GM23248 (cell line): ENCODE results near the gene SLC7A9. TPM values are rescaled to one million over a fixed set of nuclear protein-coding genes. Genes with fewer than 3 reads are reported as not detected.
A peak's percentile ranks its signal among the peaks of the same experiment; 100 is the strongest.

Source experiments
- DNase-seq: peaks from one replicate; pipeline ENCODE4 v3.0.0-alpha.2; 2015
- H2AFZ ChIP-seq: fragments of 200-600 bp; sonication (generic); 2 replicates; pipeline ENCODE4 v1.6.1; 2016; ENCODE audit warnings: antibody characterized with exemption
- H3F3A ChIP-seq: fragments of 200-600 bp; sonication (generic); 2 replicates; pipeline ENCODE4 v1.6.1; 2016; ENCODE audit warnings: mild to moderate bottlenecking, antibody characterized with exemption, mixed run types; ENCODE audit not compliant: insufficient read depth
- H3K27ac ChIP-seq: fragments of 200-600 bp; sonication (generic); 2 replicates; pipeline ENCODE4 v1.5.1; 2016; ENCODE audit warnings: mild to moderate bottlenecking
- H3K27me3 ChIP-seq: fragments of 200-600 bp; sonication (generic); replicated peaks from 2 replicates; pipeline ENCODE4 v1.6.1; 2016; ENCODE audit warnings: mild to moderate bottlenecking; ENCODE audit not compliant: insufficient read depth
- H3K36me3 ChIP-seq: fragments of 200-600 bp; sonication (generic); 2 replicates; pipeline ENCODE4 v1.6.1; 2016; ENCODE audit warnings: low read depth, mild to moderate bottlenecking
- H3K4me1 ChIP-seq: fragments of 200-600 bp; sonication (generic); 2 replicates; pipeline ENCODE4 v1.6.1; 2016; ENCODE audit warnings: mild to moderate bottlenecking; ENCODE audit not compliant: insufficient read depth
- H3K4me2 ChIP-seq: fragments of 200-600 bp; sonication (generic); one replicate; pipeline ENCODE4 v1.6.1; 2016; ENCODE audit warnings: mild to moderate bottlenecking; ENCODE audit not compliant: unreplicated experiment
- H3K4me3 ChIP-seq: fragments of 200-600 bp; sonication (generic); 2 replicates; pipeline ENCODE4 v1.5.1; 2016; ENCODE audit warnings: mild to moderate bottlenecking
- H3K79me2 ChIP-seq: fragments of 200-600 bp; sonication (generic); 2 replicates; pipeline ENCODE4 v1.6.1; 2016; ENCODE audit warnings: mild to moderate bottlenecking; ENCODE audit not compliant: insufficient read depth
- H3K9ac ChIP-seq: fragments of 200-600 bp; sonication (generic); 2 replicates; pipeline ENCODE4 v1.6.1; 2016; ENCODE audit warnings: mild to moderate bottlenecking
- H3K9me2 ChIP-seq: fragments of 200-600 bp; sonication (generic); 2 replicates; pipeline ENCODE4 v1.6.1; 2016; ENCODE audit warnings: mixed run types, mild to moderate bottlenecking, moderate library complexity; ENCODE audit not compliant: insufficient read depth
- H3K9me3 ChIP-seq: fragments of 200-600 bp; sonication (generic); one replicate; pipeline ENCODE4 v1.6.1; 2017; ENCODE audit warnings: low read depth
- H4K20me1 ChIP-seq: fragments of 200-600 bp; sonication (generic); 2 replicates; pipeline ENCODE4 v1.6.0; 2016; ENCODE audit not compliant: insufficient read depth
- EZH2 ChIP-seq: fragments of 200-600 bp; sonication (generic); IDR thresholded peaks from 2 replicates; pipeline ENCODE4 v1.6.1; 2018; ENCODE audit warnings: antibody characterized with exemption, mild to moderate bottlenecking; ENCODE audit not compliant: insufficient read depth, poor library complexity, severe bottlenecking
- EZH2phosphoT487 ChIP-seq: fragments of 200-600 bp; sonication (generic); IDR thresholded peaks from 2 replicates; pipeline ENCODE4 v1.6.1; 2018; ENCODE audit warnings: antibody characterized with exemption, moderate library complexity, mild to moderate bottlenecking, low read depth; ENCODE audit not compliant: insufficient read depth
- WGBS, 2 experiments: methylation state at CpG; one replicate each; pipeline ENCODE4 v1.1.6; 2015 to 2017; ENCODE audit warnings: low lambda C conversion rate in 2 of 2, low coverage in 1 of 2; ENCODE audit errors: missing lambda C conversion rate in 2 of 2; 5-methylcytosine and 5-hydroxymethylcytosine counted together
- in situ Hi-C: fragments of 300-500 bp; cut with MboI; formaldehyde crosslinking; loops from 2 replicates; pipeline ENCODE4 v1.15.0; 2020
- polyA plus RNA-seq: library from polyadenylated mRNA; unstranded; fragments of >200 nt; fragmentation: Nextera tagmentation; extraction: Ambion mirVana; gene quantifications from 2 replicates; pipeline ENCODE4 v1.2.1, GENCODE V29; 2016
- total RNA-seq: library from RNA; depleted of rRNA; stranded (reverse); fragments of >200 nt; shearing (Covaris generic); gene quantifications from 2 replicates; pipeline ENCODE4 v1.2.3, GENCODE V29; 2014

SLC7A9 gene
- total and polyA plus RNA-seq, 2 experiments from 2014 or later: not detected

GRCh38 chr19:32816555-32817099, 52.9 kb downstream of the SLC7A9 start:
- Histone ChIP-seq H3K27ac (no peak overlapping the region), H3K4me2 (no peak overlapping the region), H3K9ac (no peak overlapping the region), H3K9me3 (no peaks in the 10 kb centered on the region), H3K36me3 (no peaks in the 10 kb centered on the region), H4K20me1 (no peaks in the 10 kb centered on the region), H3K79me2 (no peaks in the 10 kb centered on the region), H3K4me1 (no peaks in the 10 kb centered on the region), H3F3A (no peaks in the 10 kb centered on the region), H3K27me3 (peaks cover 15% of the 10 kb centered on the region), H3K4me3 (no peak overlapping the region), H3K9me2 (no peaks in the 10 kb centered on the region), H2AFZ (no peak overlapping the region)
- no peak for DNase-seq
- in situ Hi-C loops: no loop called here
- WGBS, 2 experiments: 46 to 49% methylated on average over 7 of the region's 7 CpGs
- no peak for TF ChIP-seq EZH2phosphoT487
- no peak for TF ChIP-seq EZH2

DNA sequence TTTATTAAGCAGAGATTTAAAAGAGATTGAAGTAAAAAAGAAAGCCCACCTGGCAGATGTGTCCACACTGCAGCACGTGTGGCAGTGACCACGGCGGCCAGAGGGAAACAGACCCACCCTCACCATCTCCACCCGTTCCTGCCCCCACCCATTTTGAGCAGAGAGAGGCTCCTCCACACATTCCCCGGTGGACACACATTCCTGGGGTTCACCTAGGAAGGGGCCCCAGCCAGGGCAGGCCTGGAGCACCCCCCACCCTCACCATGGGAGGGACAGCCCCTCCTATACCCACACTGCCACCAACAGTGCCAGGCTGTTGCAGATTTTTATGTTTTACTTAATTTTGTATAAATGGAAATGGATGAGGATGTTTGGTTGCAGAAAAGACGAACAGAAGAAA, 54.9 kb downstream of the SLC7A9 start:
- WGBS, 2 experiments: 27 to 30% methylated on average over 4 to 6 of the region's 6 CpGs
- H3K27me3 ChIP-seq: peaks cover 17% of the 10 kb centered on the region
- in situ Hi-C loops: no loop called here

DNA sequence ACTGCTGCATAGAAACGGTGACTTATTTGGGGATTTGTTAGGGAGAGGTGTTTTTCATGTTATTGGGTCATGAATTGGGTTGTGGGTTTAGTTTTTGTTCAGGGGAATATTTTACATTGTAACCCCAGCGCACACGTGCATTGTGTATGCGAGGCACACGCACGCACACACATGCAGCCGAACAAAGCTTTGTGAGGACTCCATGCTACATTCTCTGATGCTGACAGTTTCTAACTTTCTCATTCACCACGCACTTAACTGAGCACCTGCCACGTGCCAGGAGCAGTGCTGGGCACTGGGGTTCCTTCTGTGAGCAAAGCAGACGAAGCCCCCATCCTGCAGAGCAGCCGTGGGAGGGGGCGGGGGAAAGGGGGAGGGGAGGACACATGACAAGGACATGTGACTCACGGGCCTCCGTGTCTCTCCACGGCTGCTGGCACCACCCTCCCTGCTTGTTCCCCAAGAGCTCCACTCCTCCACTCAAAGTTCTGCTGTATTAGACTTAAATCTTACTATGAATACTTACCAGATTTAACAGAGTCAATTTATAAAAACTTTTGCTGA, 55.6 kb downstream of the SLC7A9 start:
- WGBS, 2 experiments: 21 to 23% methylated on average over 14 to 15 of the region's 15 CpGs

More for the DNA sequence above, 54.9 kb downstream of the SLC7A9 start:
- Histone ChIP-seq H4K20me1 (no peaks in the 10 kb centered on the region), H3K4me3 (no peak overlapping the region), H3K4me1 (no peaks in the 10 kb centered on the region), H3K9me2 (no peaks in the 10 kb centered on the region), H3F3A (no peaks in the 10 kb centered on the region), H3K9me3 (no peaks in the 10 kb centered on the region), H3K27ac (no peak overlapping the region), H3K9ac (no peak overlapping the region), H3K36me3 (no peaks in the 10 kb centered on the region), H2AFZ (no peak overlapping the region), H3K79me2 (no peaks in the 10 kb centered on the region), H3K4me2 (no peak overlapping the region)
- TF ChIP-seq EZH2: no peak
- no peak for DNase-seq

DNA sequence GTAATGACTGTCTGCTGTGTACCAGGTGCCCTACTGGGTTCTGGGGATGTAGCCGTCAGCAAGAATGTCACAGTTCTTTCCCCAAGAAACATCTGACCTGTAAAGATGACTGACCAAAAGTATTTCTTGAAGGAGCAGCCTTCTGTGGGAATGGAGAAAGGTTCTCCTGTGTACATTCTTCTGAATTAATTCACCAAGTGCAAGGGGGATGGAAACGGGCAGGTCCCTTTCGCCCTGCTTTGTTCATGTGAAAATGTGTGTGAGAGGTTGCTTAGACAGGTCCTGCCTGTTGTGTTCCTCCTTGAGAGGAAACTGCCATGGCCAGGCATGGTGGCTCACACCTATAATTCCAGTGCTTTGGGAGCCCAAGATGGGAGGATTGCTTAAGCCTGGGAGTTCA, 57.0 kb downstream of the SLC7A9 start:
- DNase-seq: no peak
- Histone ChIP-seq H3K9me2 (no peaks in the 10 kb centered on the region), H3K79me2 (no peaks in the 10 kb centered on the region), H3K4me3 (no peak overlapping the region), H4K20me1 (no peaks in the 10 kb centered on the region), H3K4me1 (no peaks in the 10 kb centered on the region), H3K4me2 (no peak overlapping the region), H3K27me3 (peaks cover 14% of the 10 kb centered on the region), H3K27ac (no peak overlapping the region), H3F3A (no peaks in the 10 kb centered on the region), H2AFZ (no peak overlapping the region), H3K9me3 (no peaks in the 10 kb centered on the region), H3K36me3 (no peaks in the 10 kb centered on the region), H3K9ac (no peak overlapping the region)
- WGBS, 2 experiments: 23 to 35% methylated on average over 3 of the region's 3 CpGs
- in situ Hi-C loops: no loop called here
- TF ChIP-seq EZH2: no peak
- TF ChIP-seq EZH2phosphoT487: no peak

More for the DNA sequence above, 55.6 kb downstream of the SLC7A9 start:
- Histone ChIP-seq H3K9me3 (no peaks in the 10 kb centered on the region), H3K27ac (no peak overlapping the region), H3K4me1 (no peaks in the 10 kb centered on the region), H3K36me3 (no peaks in the 10 kb centered on the region), H3K27me3 (peaks cover 14% of the 10 kb centered on the region), H2AFZ (no peak overlapping the region), H3K79me2 (no peaks in the 10 kb centered on the region), H3K9me2 (no peaks in the 10 kb centered on the region), H3K4me3 (no peak overlapping the region), H3K9ac (no peak overlapping the region), H3F3A (no peaks in the 10 kb centered on the region), H3K4me2 (no peak overlapping the region), H4K20me1 (no peaks in the 10 kb centered on the region)
- DNase-seq: peak; percentile 10
- in situ Hi-C loops: no loop called here
- TF ChIP-seq EZH2phosphoT487 (no peak), EZH2 (no peak)
